ENCODE measurements around the gene PARG.
"Not testable (repeated sequence)": the region's sequence is repeated elsewhere in the genome, so short reads cannot be mapped to it uniquely, and the experiment has no call there.

Gene PARG

GRCh38 chr10:49819234-49819958 is 122.4 kb downstream of the PARG start:
- DNase-seq = no peak

GRCh38 chr10:49817845-49818244 is 124.0 kb downstream of the PARG start:
- no peak for DNase-seq

GRCh38 chr10:49803988-49804387 is 137.8 kb downstream of the PARG start:
- no peak for DNase-seq

GRCh38 chr10:49798275-49798674 is 143.6 kb downstream of the PARG start:
- DNase-seq = no peak

GRCh38 chr10:49791100-49791499 is 150.7 kb downstream of the PARG start:
- no peak for DNase-seq

- no peak for DNase-seq
These were observed 157.1 kb downstream of the PARG start for GRCh38 chr10:49784681-49785080.

GRCh38 chr10:49783645-49784044 is 158.2 kb downstream of the PARG start:
- DNase-seq = no peak

GRCh38 chr10:49781247-49781646 is 160.6 kb downstream of the PARG start:
- DNase-seq = no peak

- DNase-seq = no peak
These were observed 163.6 kb downstream of the PARG start for GRCh38 chr10:49778197-49778596.

GRCh38 chr10:49776851-49777250 is 165.0 kb downstream of the PARG start:
- DNase-seq = no peak

- DNase-seq = no peak
These were observed 166.8 kb downstream of the PARG start for GRCh38 chr10:49775014-49775413.

GRCh38 chr10:49772944-49773343 is 168.9 kb downstream of the PARG start:
- DNase-seq = not testable (repeated sequence)

- not testable (repeated sequence) for DNase-seq
These were observed 170.8 kb downstream of the PARG start for GRCh38 chr10:49771046-49771445.

- DNase-seq = no peak
These were observed 172.1 kb downstream of the PARG start for GRCh38 chr10:49769692-49770091.

GRCh38 chr10:49768731-49769130 is 173.1 kb downstream of the PARG start:
- DNase-seq = no peak

GRCh38 chr10:49768329-49768728 is 173.5 kb downstream of the PARG start:
- no peak for DNase-seq

Measured in GF-D8 (cell line).